Heart left ventricle (tissue), 16 donors: ENCODE data around the gene MBP. TPM values are rescaled to one million over a fixed set of nuclear protein-coding genes. Genes with fewer than 3 reads are reported as not detected.

Experiments
- ATAC-seq, 4 donors: fragments of 200-7000 bp; cut with Tn5 transposase; one replicate each; pipeline ENCODE4 v1.9.1; 2020 to 2022; ENCODE audit warnings: moderate library complexity in 4 of 4, mild to moderate bottlenecking in 3 of 4, moderate number of reproducible peaks in 1 of 4
- DNase-seq, 5 donors: peaks; one replicate each; pipeline ENCODE4 v3.0.0-alpha.2; 2020
- H3K27ac ChIP-seq, 12 donors: fragments of 200-600 bp; sonication (generic) in 4 of 12; one replicate each; pipeline versions ENCODE4 v1.5.0 to v1.8.0; 2016 to 2022; ENCODE audit warnings: mild to moderate bottlenecking in 2 of 12
- H3K27me3 ChIP-seq, 9 donors: fragments of 200-600 bp; sonication (generic) in 2 of 9; one replicate each; pipeline versions ENCODE4 v1.5.1 to v1.8.0; 2016 to 2022; ENCODE audit warnings: mild to moderate bottlenecking in 3 of 9
- H3K36me3 ChIP-seq, 9 donors: fragments of 200-600 bp; sonication (generic) in 2 of 9; one replicate each; pipeline versions ENCODE4 v1.5.0 to v1.8.0; 2018 to 2022; ENCODE audit warnings: mild to moderate bottlenecking in 2 of 9
- H3K4me1 ChIP-seq, 12 donors: fragments of 200-600 bp; sonication (generic) in 4 of 12; one replicate each; pipeline versions ENCODE4 v1.5.0 to v1.8.0; 2016 to 2022; ENCODE audit warnings: mild to moderate bottlenecking in 3 of 12
- H3K4me3 ChIP-seq, 12 donors: fragments of 200-600 bp; sonication (generic) in 4 of 12; one replicate each; pipeline versions ENCODE4 v1.5.0 to v1.8.0; 2017 to 2022; ENCODE audit warnings: mild to moderate bottlenecking in 9 of 12, moderate library complexity in 4 of 12
- H3K9me3 ChIP-seq, 12 donors: fragments of 200-600 bp; sonication (generic) in 4 of 12; one replicate each; pipeline versions ENCODE4 v1.5.0 to v1.8.0; 2016 to 2022; ENCODE audit warnings: mild to moderate bottlenecking in 1 of 12
- CTCF ChIP-seq, 12 donors: fragments of 200-600 bp; sonication (generic) in 4 of 12; IDR thresholded peaks; one replicate each; pipeline versions ENCODE4 v1.5.0 to v1.8.0; 2018 to 2022; ENCODE audit warnings: antibody characterized with exemption in 12 of 12, mild to moderate bottlenecking in 5 of 12
- POLR2A ChIP-seq, 2 donors: fragments of 450-650 bp; IDR thresholded peaks; one replicate each; pipeline ENCODE4 v1.6.1; 2017; ENCODE audit warnings: antibody characterized with exemption in 2 of 2, mild to moderate bottlenecking in 2 of 2, moderate library complexity in 2 of 2
- WGBS, 4 donors: extraction: QIAGEN DNeasy Blood & Tissue Kit in 2 of 4; methylation state at CpG; one replicate each; pipeline versions ENCODE4 v1.1.5 to v1.1.7; 2013 to 2018; 5-methylcytosine and 5-hydroxymethylcytosine counted together
- intact Hi-C, 10 donors: fragments of 100-400 bp; cut with DNase I; formaldehyde crosslinking; loops; one replicate each; pipeline versions ENCODE4 v1.11.1 to v1.14.2; 2022
- polyA plus RNA-seq, 2 donors: library from polyadenylated mRNA; stranded (reverse); fragments of 200-250 nt; gene quantifications; one replicate each; pipeline ENCODE4 v1.2.3, GENCODE V29; 2013
- total RNA-seq, 9 donors: library from RNA; depleted of rRNA in 2 of 9; stranded (reverse); fragments of >200 nt in 2 of 9; fragmentation: NEBNext Ultra II Directional in 3 of 9; extraction: Animal tissue kit (Norgen Biotek cat#: 25700) in 3 of 9; gene quantifications; one replicate each; pipeline versions ENCODE4 v1.1.0 to v1.2.4, GENCODE V29; 2016 to 2023
- donor health status: ischemic (EF 13 %, LVEDD 7.1; RV severe dilation, severe dysfunction).
- donor health status: healthy with polysubstance abuse.
- donor health status: DM: no; HTN: yes; CAD: no.
- donor health status: DM: no; HTN: no; CAD: no.
- donor health status: ischemic (EF 25% LVEDD 6.9; RV normal size, moderate dysfunction).
- donor health status: ischemic (EF 25% LVEDD 5.7; RV mildly dilated, moderate dysfunction).
- donor health status: healthy.
- donor health status: DM: yes; HTN: yes; CAD: no.
- donor health status: ischemic (EF 35%, LVEDD 5.7; RV mildly dilated, moderate dysfunction).
- donor health status: nonischemic (EF 11% LVEDD 7.7; RV severe dilation, severe dysfunction).
- donor health status: DM: yes; HTN: yes; CAD: no.
- donor health status: PGD.
- donor health status: ischemic (EF 29% LVEDD 5.4; RV normal size, mild dysfunction).
- donor health status: nonischemic (EF 23%, LVEDD 6.1; RV moderate dilation, normal function).

Gene MBP
- total and polyA plus RNA-seq, 11 donors, result 7.7 to 93.0 (median 31.8) TPM

DNA sequence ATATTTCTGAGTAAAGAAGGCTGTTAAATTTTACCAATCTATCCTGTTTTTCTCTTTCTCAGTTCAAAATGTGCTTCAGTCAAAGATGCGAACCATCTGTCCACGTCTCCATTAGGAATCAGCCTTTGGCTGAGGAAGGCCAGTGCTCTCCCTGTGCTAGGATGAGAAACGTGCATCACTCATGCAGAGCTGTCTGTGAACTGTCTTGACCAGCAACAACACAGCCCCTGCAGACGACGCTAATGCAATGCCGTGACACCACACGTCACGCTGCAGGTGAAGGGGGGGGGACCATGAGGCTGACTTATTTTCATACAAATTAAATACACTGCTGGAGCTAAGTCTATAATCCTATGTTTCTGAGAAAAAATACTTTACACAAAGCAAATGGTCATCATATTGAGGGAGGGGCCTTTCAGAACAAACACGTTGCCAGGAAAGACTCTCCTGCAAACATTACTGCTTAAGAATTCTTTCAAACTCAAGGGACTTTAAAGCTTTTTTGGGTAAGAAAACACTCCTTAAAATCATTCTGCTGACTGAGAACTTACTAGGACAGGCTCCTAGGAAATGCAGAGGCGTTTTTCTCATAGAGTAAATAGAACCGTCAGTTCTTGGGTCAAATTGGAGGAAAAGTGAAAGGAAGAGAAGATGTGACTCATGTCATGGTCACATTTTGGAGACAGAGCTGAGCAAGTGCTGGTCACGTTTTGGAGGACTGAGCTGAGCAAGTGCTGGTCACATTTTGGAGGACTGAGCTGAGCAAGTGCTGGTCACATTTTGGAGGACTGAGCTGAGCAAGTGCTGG is 97.0 kb downstream of the MBP start:
- intact Hi-C loops, result no loop called here
- Histone ChIP-seq H3K36me3 (peaks cover 0 to 9% (median 0%) of the 10 kb centered on the region in 9 donors), H3K27ac (peak overlapping the region in 1 of 12 donors; percentile 49), H3K27me3 (no peaks in the 10 kb centered on the region), H3K4me3 (no peak overlapping the region), H3K4me1 (peaks cover 0 to 20% (median 0%) of the 10 kb centered on the region in 12 donors), H3K9me3 (no peaks in the 10 kb centered on the region)
- TF ChIP-seq POLR2A (IDR thresholded peaks at IDR 0.05), result no peak
- TF ChIP-seq CTCF (IDR thresholded peaks at IDR 0.05), result no peak
- peak in 1 of 4 donors; percentile 51 for ATAC-seq
- DNase-seq, result no peak
- WGBS, 4 donors, result 49 to 64% (median 56%) methylated on average over 12 of the region's 12 CpGs

- DNase-seq (no peak), ATAC-seq (no peak)
- Histone ChIP-seq H3K9me3 (no peaks in the 10 kb centered on the region), H3K36me3 (peaks cover 0 to 9% (median 0%) of the 10 kb centered on the region in 9 donors), H3K27me3 (no peaks in the 10 kb centered on the region), H3K27ac (no peak overlapping the region), H3K4me1 (peaks cover 0 to 14% (median 0%) of the 10 kb centered on the region in 12 donors), H3K4me3 (no peak overlapping the region)
- intact Hi-C loops, result no loop called here
- TF ChIP-seq POLR2A (IDR thresholded peaks at IDR 0.05) (no peak), CTCF (IDR thresholded peaks at IDR 0.05) (no peak)
- WGBS, 4 donors, result 85 to 93% (median 90%) methylated on average over 3 of the region's 3 CpGs
Measured at GRCh38 chr18:77033575-77033974, 99.0 kb downstream of the MBP start.

GRCh38 chr18:77032181-77032701 is 100.3 kb downstream of the MBP start:
- DNase-seq (no peak), ATAC-seq (peak in 1 of 4 donors; percentile 55)
- Histone ChIP-seq H3K4me1 (peaks cover 0 to 14% (median 0%) of the 10 kb centered on the region in 12 donors), H3K27me3 (no peaks in the 10 kb centered on the region), H3K9me3 (no peaks in the 10 kb centered on the region), H3K27ac (no peak overlapping the region), H3K36me3 (peaks cover 0 to 9% (median 0%) of the 10 kb centered on the region in 9 donors), H3K4me3 (no peak overlapping the region)
- no peak for TF ChIP-seq CTCF (IDR thresholded peaks at IDR 0.05)
- TF ChIP-seq POLR2A (IDR thresholded peaks at IDR 0.05), result no peak
- intact Hi-C loops, result no loop called here
- WGBS, 4 donors, result 64 to 74% (median 70%) methylated on average over 18 to 19 of the region's 19 CpGs

DNA sequence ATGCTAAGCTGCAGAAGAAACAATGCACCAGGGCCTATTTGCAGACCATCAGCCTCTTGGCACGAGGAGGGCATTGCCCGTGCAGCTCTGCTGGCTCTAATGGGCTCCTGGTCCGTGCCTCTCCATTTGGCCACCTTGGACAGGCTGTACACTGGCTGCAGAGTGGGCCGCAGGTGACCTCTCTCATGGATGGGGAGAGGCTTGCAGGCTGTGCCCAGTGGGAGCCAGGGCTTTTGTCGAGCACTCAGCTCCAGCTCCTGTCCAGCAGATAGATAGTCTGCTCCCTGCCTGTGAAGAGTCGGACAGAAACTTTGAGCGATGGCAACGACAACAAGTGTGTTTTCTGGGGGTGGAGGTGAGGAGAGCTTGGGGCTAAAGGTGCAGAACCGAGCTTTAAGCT is 100.9 kb downstream of the MBP start:
- peak in 1 of 5 donors; percentile 27 for DNase-seq
- WGBS, 4 donors, result 66 to 91% (median 80%) methylated on average over 4 to 9 of the region's 9 CpGs
- intact Hi-C loops, result no loop called here
- peaks cover 0 to 9% (median 0%) of the 10 kb centered on the region in 9 donors for H3K36me3 ChIP-seq
- no peaks in the 10 kb centered on the region for H3K9me3 ChIP-seq
- H3K4me1 ChIP-seq, result peaks cover 0 to 14% (median 0%) of the 10 kb centered on the region in 12 donors
- no peak overlapping the region for H3K4me3 ChIP-seq
- TF ChIP-seq POLR2A (IDR thresholded peaks at IDR 0.05), result no peak
- no peak for TF ChIP-seq CTCF (IDR thresholded peaks at IDR 0.05)
- H3K27me3 ChIP-seq, result no peaks in the 10 kb centered on the region
- peak in 1 of 4 donors; percentile 29 for ATAC-seq
- no peak overlapping the region for H3K27ac ChIP-seq
